Urinary bladder (tissue), 4 donors: ENCODE data around the gene WDR19. TPM values are rescaled to one million over a fixed set of nuclear protein-coding genes. Genes with fewer than 3 reads are reported as not detected.

ENCODE experiments used
- DNase-seq: peaks from one replicate; pipeline ENCODE4 v3.0.0-alpha.2; 2015; ENCODE audit errors: extremely low spot score
- H3K27ac ChIP-seq: one replicate; pipeline ENCODE4 v1.5.1; 2013; ENCODE audit warnings: low read depth, mild to moderate bottlenecking, moderate library complexity
- H3K36me3 ChIP-seq: one replicate; pipeline ENCODE4 v1.6.1; 2013; ENCODE audit warnings: mild to moderate bottlenecking, moderate library complexity; ENCODE audit not compliant: insufficient read depth
- H3K4me1 ChIP-seq: one replicate; pipeline ENCODE4 v1.6.1; 2013; ENCODE audit warnings: mild to moderate bottlenecking, moderate library complexity; ENCODE audit not compliant: insufficient read depth
- H3K4me3 ChIP-seq: one replicate; pipeline ENCODE4 v1.5.1; 2013; ENCODE audit warnings: low read depth, low read length
- WGBS: extraction: QIAGEN DNeasy Blood & Tissue Kit; methylation state at CpG from one replicate; pipeline ENCODE4 v1.1.7; 2013; 5-methylcytosine and 5-hydroxymethylcytosine counted together
- polyA plus RNA-seq: library from polyadenylated mRNA; stranded (reverse); fragments of 200-250 nt; gene quantifications from one replicate; pipeline ENCODE4 v1.2.3, GENCODE V29; 2013
- total RNA-seq: library from RNA; depleted of rRNA; stranded (reverse); fragments of >200 nt; gene quantifications from one replicate; pipeline ENCODE4 v1.2.3, GENCODE V29; 2014
- donor health status: healthy with polysubstance abuse.
- donor health status: healthy.

Gene WDR19
- total and polyA plus RNA-seq, 2 donors: 30.2 to 43.3 TPM

- Histone ChIP-seq H3K27ac (no peak overlapping the region), H3K4me3 (peak overlapping the region; percentile 39), H3K36me3 (no peaks in the 10 kb centered on the region), H3K4me1 (no peaks in the 10 kb centered on the region)
- DNase-seq: no peak
- WGBS: 75% methylated on average over 9 of the region's 9 CpGs
Observed at GRCh38 chr4:39181520-39181904, 817 bp upstream of the WDR19 start.

DNA sequence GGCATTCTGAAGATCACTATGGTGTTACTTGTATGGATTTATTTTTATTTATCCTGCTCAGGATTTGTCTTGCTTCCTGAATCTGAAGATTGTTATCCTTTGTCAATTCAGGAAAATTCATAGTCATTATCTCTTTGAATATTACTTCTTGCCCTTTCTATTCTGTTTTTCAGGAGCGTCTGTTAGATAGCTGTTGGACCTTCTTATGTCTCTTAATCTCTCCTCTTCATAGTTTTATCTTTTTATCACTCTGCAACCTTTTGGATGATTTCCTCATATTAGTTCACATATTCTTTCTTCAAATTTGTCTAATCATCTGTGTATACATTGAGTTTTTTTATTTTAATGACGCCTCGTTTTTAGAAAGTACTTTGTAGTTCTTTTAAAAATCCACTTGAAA, 19.6 kb downstream of the WDR19 start:
- WGBS: 98% methylated on average over 3 of the region's 3 CpGs

DNA sequence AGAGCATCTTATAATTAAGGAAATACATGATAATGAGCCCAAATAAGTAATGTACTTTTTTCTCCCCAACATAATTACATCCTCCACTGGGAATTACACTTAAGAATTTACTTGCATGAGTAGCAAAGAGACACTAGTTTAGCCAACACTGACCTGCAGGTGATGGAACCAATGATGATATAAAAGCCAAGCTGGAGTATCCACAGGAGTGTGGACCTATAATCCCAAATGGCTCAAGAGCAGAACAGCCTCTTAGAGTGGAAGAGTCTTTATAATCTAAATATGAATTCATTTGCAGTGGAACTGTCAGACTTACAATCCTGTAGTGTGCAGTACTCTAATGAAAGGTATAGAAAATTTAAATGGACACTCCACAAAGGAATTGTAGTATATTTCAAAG, 22.2 kb downstream of the WDR19 start:
- Histone ChIP-seq H3K27ac (no peak overlapping the region), H3K36me3 (peaks cover 5% of the 10 kb centered on the region), H3K4me3 (no peak overlapping the region), H3K4me1 (no peaks in the 10 kb centered on the region)
- DNase-seq: no peak

More for the DNA sequence above, 19.6 kb downstream of the WDR19 start:
- peaks cover 5% of the 10 kb centered on the region for H3K36me3 ChIP-seq
- H3K27ac ChIP-seq: no peak overlapping the region
- no peak overlapping the region for H3K4me3 ChIP-seq
- DNase-seq: no peak
- no peaks in the 10 kb centered on the region for H3K4me1 ChIP-seq

- no peak overlapping the region for H3K27ac ChIP-seq
- peaks cover 5% of the 10 kb centered on the region for H3K36me3 ChIP-seq
- 91% methylated on average over 1 of the region's 1 CpG for WGBS
- H3K4me1 ChIP-seq: no peaks in the 10 kb centered on the region
- no peak overlapping the region for H3K4me3 ChIP-seq
- DNase-seq: no peak
Observed at GRCh38 chr4:39205000-39205399, 22.7 kb downstream of the WDR19 start.

GRCh38 chr4:39205476-39205875, 23.1 kb downstream of the WDR19 start:
- no peak overlapping the region for H3K27ac ChIP-seq
- H3K4me3 ChIP-seq: no peak overlapping the region
- DNase-seq: no peak
- 88% methylated on average over 3 of the region's 3 CpGs for WGBS
- no peaks in the 10 kb centered on the region for H3K4me1 ChIP-seq
- H3K36me3 ChIP-seq: peaks cover 5% of the 10 kb centered on the region

DNA sequence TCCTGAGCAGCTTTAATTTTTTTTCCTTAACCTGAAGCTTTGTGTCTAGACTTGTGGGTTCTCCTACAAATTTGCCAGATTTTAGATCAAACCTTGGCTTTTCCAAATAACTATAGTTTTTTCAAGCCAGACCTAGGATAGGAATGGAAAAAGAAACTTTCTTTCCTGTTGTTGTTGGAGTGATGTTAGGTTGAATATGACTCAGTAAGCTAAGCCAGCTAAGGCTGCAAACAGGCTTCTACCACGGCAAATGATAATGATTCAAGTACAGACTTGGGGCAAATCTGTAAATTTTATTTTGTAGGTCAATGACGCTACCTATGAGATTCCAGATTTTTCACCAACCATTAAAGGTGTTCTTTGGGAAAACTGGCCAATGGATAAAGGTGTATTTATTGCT, 45.6 kb downstream of the WDR19 start:
- Histone ChIP-seq H3K4me3 (no peak overlapping the region), H3K36me3 (peaks cover 1% of the 10 kb centered on the region), H3K27ac (no peak overlapping the region), H3K4me1 (no peaks in the 10 kb centered on the region)
- 77% methylated on average over 2 of the region's 2 CpGs for WGBS
- no peak for DNase-seq

GRCh38 chr4:39228377-39228776, 46.0 kb downstream of the WDR19 start:
- Histone ChIP-seq H3K4me3 (no peak overlapping the region), H3K36me3 (peaks cover 1% of the 10 kb centered on the region), H3K27ac (no peak overlapping the region), H3K4me1 (no peaks in the 10 kb centered on the region)
- WGBS: 87% methylated on average over 4 of the region's 4 CpGs
- DNase-seq: no peak

GRCh38 chr4:39230462-39230861, 48.1 kb downstream of the WDR19 start:
- DNase-seq: no peak
- Histone ChIP-seq H3K4me1 (no peaks in the 10 kb centered on the region), H3K27ac (no peak overlapping the region), H3K36me3 (peaks cover 3% of the 10 kb centered on the region), H3K4me3 (no peak overlapping the region)
- WGBS: 96% methylated on average over 2 of the region's 2 CpGs

GRCh38 chr4:39231660-39232059, 49.3 kb downstream of the WDR19 start:
- Histone ChIP-seq H3K36me3 (peaks cover 2% of the 10 kb centered on the region), H3K27ac (no peak overlapping the region)
- 97% methylated on average over 3 of the region's 3 CpGs for WGBS

GRCh38 chr4:39232100-39232499, 49.8 kb downstream of the WDR19 start:
- Histone ChIP-seq H3K4me3 (no peak overlapping the region), H3K36me3 (peaks cover 2% of the 10 kb centered on the region), H3K4me1 (no peaks in the 10 kb centered on the region), H3K27ac (no peak overlapping the region)
- 96% methylated on average over 7 of the region's 7 CpGs for WGBS
- no peak for DNase-seq

More at GRCh38 chr4:39231660-39232059, 49.3 kb downstream of the WDR19 start:
- H3K4me1 ChIP-seq: no peaks in the 10 kb centered on the region
- H3K4me3 ChIP-seq: no peak overlapping the region
- DNase-seq: no peak

DNA sequence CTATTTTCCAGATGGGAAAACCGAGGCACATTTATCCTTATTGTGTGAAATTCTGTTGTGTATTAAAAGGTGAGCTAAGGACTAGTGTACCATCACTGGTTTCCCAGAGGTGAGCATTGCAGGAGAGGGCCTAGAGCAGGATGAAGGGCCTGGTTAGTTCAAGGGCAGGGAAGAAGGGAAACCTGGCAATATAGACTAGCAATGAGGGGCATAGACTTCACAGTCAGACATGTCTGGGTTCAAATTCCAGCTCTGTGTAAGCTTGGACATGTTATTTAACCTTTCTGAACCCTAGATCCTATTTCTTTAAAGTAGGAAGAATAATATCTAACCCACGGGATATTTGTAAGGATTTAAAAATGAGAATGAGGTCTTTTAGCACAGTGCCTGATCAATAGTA, 50.8 kb downstream of the WDR19 start:
- DNase-seq: no peak
- Histone ChIP-seq H3K4me1 (no peaks in the 10 kb centered on the region), H3K27ac (no peak overlapping the region), H3K36me3 (peaks cover 2% of the 10 kb centered on the region), H3K4me3 (no peak overlapping the region)
- WGBS: 89% methylated on average over 2 of the region's 2 CpGs

- no peaks in the 10 kb centered on the region for H3K4me1 ChIP-seq
- WGBS: 95% methylated on average over 1 of the region's 1 CpG
- H3K27ac ChIP-seq: no peak overlapping the region
- no peak overlapping the region for H3K4me3 ChIP-seq
- peaks cover 2% of the 10 kb centered on the region for H3K36me3 ChIP-seq
- DNase-seq: no peak
Observed at GRCh38 chr4:39233783-39234182, 51.5 kb downstream of the WDR19 start.

GRCh38 chr4:39235021-39235420, 52.7 kb downstream of the WDR19 start:
- 98% methylated on average over 2 of the region's 2 CpGs for WGBS
- Histone ChIP-seq H3K4me3 (no peak overlapping the region), H3K27ac (no peak overlapping the region), H3K36me3 (peaks cover 2% of the 10 kb centered on the region), H3K4me1 (no peaks in the 10 kb centered on the region)
- no peak for DNase-seq

DNA sequence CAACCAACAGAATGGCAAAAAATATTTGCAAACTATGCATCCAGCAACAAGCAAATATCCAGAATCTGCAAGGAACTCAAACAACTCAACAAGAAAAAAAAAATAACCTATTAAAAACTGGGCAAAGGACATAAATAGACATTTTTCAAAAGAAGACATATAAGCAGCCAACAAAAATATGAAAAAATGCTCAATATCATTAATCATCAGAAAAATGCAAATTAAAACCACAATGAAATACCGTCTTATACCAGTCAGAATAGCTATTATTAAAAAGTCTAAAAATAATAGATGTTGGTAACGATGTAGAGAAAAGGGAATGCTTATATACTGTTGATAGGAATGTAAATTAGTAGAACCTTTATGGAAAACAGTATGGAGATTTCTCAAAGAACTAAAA, 53.4 kb downstream of the WDR19 start:
- no peak for DNase-seq
- WGBS: 95% methylated on average over 2 of the region's 2 CpGs
- Histone ChIP-seq H3K4me1 (no peaks in the 10 kb centered on the region), H3K27ac (no peak overlapping the region), H3K4me3 (no peak overlapping the region), H3K36me3 (peaks cover 2% of the 10 kb centered on the region)

GRCh38 chr4:39237179-39237578, 54.9 kb downstream of the WDR19 start:
- DNase-seq: no peak
- Histone ChIP-seq H3K27ac (no peak overlapping the region), H3K36me3 (peaks cover 2% of the 10 kb centered on the region), H3K4me1 (no peaks in the 10 kb centered on the region), H3K4me3 (no peak overlapping the region)
- 86% methylated on average over 3 of the region's 3 CpGs for WGBS
